Thoracic aorta (tissue), 2 donors: ENCODE results near the gene GATM. TPM values are rescaled to one million over a fixed set of nuclear protein-coding genes. Genes with fewer than 3 reads are reported as not detected.

Experiments
- total RNA-seq, 2 donors: library from RNA; depleted of rRNA; stranded (reverse); fragments of >200 nt; gene quantifications; one replicate each; pipeline versions ENCODE4 v1.1.0 to v1.2.3, GENCODE V29; 2016

The GATM gene
- total RNA-seq, 2 donors from 2014 or later = 25.0 to 27.6 TPM

Other genes starting within 250 kb of the GATM start
- gene DUOXA1, start 248.7 kb downstream of the GATM start, total RNA-seq = 1 to 10 TPM in 1 of 2 donors, not detected in 1; 6.8 TPM
- under 1 TPM; 0.56 to 0.68 TPM for gene DUOX1, start 248.6 kb downstream of the GATM start, total RNA-seq
- gene SHF, start 190.6 kb downstream of the GATM start, total RNA-seq = 10 to 100 TPM; 15.1 to 18.7 TPM
- not detected for gene SLC28A2, start 126.3 kb downstream of the GATM start, total RNA-seq
- 10 to 100 TPM in 1 of 2 donors, 1 to 10 TPM in 1; 6.5 to 11.1 TPM for gene SLC30A4, start 144.2 kb upstream of the GATM start, total RNA-seq
- gene BLOC1S6, start 208.8 kb upstream of the GATM start, total RNA-seq = 10 to 100 TPM; 41.4 to 85.3 TPM